Kidney epithelial cell (primary cell): ENCODE data around the gene DGCR8. TPM values are rescaled to one million over a fixed set of nuclear protein-coding genes. Genes with fewer than 3 reads are reported as not detected.

Experiments
- DNase-seq: peaks from one replicate; pipeline ENCODE4 v3.0.0-alpha.2; 2010; ENCODE audit warnings: low read depth
- H3K27me3 ChIP-seq: 2 replicates; pipeline ENCODE4 v1.6.0; 2011; ENCODE audit warnings: low read length; ENCODE audit not compliant: control insufficient read depth, insufficient read depth
- H3K36me3 ChIP-seq: 2 replicates; pipeline ENCODE4 v1.5.1; 2011; ENCODE audit warnings: low read length; ENCODE audit not compliant: control insufficient read depth, insufficient read depth
- H3K4me3 ChIP-seq: 2 replicates; pipeline ENCODE4 v1.5.1; 2011; ENCODE audit warnings: low read depth, mild to moderate bottlenecking, control low read depth, low read length
- total RNA-seq: library from RNA; depleted of rRNA; stranded (reverse); fragments of >200 nt; gene quantifications from 2 replicates; pipeline ENCODE4 v1.2.3, GENCODE V29; 2015
- TF ChIP-seq, protein P1 (sequence below): IDR thresholded peaks from 2 replicates; pipeline ENCODE4 v1.5.1; 2011; ENCODE audit warnings: mild to moderate bottlenecking, moderate library complexity, low read length, control low read depth, inconsistent platforms; ENCODE audit not compliant: insufficient read depth, poor library complexity, severe bottlenecking

DGCR8 gene
- total RNA-seq, 1 donor from 2014 or later, result 34.0 TPM

DNA sequence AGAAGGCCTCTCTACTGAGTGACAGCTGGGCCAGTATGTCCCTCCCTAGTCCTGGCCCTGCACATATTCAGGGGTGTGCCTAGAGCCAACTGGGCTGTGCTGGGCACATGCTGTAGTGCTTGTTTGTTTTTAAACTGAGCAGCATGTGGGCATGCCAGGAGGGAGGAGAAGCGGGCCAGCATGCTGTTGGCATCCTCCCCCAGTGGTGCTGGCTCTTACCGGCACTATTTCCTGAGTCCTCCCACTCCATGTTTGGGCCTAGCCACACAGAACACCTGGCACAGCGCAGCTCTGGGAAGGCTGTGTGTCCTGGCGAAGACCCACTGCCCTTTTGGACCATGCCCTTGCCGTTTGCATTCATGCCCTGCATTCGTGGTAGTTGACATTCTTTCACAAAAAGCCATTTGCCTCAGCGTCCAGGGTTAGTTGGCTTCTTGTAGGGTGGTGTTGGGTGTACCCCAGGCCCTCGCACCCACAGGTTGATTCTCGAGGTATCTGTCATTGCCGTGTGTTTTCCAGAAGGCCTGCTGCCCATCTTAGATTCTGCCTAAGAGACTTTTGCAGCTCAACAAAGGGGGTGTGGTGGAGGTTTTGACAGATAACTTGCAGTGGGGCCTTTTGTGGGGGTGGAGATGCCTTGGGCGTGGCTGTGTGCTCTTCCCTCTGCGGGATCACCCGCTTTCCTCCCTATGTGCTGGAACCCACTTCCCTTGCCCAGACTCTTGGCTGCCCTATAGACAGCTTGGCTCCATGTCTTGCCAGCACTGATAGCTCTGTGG is 13.6 kb downstream of the DGCR8 start:
- no peak for DNase-seq
- peaks cover 2% of the 10 kb centered on the region for H3K36me3 ChIP-seq
- H3K4me3 ChIP-seq, result no peak overlapping the region
- TF ChIP-seq, protein P1, sequence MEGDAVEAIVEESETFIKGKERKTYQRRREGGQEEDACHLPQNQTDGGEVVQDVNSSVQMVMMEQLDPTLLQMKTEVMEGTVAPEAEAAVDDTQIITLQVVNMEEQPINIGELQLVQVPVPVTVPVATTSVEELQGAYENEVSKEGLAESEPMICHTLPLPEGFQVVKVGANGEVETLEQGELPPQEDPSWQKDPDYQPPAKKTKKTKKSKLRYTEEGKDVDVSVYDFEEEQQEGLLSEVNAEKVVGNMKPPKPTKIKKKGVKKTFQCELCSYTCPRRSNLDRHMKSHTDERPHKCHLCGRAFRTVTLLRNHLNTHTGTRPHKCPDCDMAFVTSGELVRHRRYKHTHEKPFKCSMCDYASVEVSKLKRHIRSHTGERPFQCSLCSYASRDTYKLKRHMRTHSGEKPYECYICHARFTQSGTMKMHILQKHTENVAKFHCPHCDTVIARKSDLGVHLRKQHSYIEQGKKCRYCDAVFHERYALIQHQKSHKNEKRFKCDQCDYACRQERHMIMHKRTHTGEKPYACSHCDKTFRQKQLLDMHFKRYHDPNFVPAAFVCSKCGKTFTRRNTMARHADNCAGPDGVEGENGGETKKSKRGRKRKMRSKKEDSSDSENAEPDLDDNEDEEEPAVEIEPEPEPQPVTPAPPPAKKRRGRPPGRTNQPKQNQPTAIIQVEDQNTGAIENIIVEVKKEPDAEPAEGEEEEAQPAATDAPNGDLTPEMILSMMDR, result no peak
- H3K27me3 ChIP-seq, result no peaks in the 10 kb centered on the region

DNA sequence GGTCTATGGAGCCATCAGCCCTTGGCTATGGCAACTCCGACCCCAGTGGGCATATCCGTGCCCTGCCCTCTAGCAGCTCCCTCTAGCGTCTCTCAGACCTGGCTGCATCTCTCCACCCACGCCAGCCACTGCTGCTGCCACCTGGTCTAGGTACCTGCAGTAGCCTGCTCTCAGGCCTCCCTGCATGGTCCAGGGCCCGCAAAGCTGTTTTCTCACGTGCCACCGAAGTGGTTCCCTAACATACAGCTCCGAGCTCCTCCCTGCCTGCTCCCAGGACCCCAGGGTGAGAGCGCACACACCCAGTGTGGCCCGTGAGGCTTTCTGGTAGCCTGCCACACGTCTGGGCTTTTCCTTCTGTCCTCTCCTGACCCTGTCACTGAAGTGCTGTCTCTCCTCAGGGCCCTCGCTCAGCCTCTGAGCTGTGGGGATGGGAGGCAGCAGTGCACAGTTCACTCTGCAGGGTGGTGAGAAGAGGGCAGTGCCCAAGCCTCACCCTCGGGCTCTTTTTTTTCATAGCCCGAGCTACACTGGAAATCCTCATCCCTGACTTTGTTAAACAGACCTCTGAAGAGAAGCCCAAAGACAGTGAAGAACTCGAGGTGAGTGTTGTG is 14.3 kb downstream of the DGCR8 start:
- H3K36me3 ChIP-seq, result peaks cover 2% of the 10 kb centered on the region
- TF ChIP-seq, protein P1, result no peak
- H3K27me3 ChIP-seq, result no peaks in the 10 kb centered on the region
- DNase-seq, result no peak
- no peak overlapping the region for H3K4me3 ChIP-seq

DNA sequence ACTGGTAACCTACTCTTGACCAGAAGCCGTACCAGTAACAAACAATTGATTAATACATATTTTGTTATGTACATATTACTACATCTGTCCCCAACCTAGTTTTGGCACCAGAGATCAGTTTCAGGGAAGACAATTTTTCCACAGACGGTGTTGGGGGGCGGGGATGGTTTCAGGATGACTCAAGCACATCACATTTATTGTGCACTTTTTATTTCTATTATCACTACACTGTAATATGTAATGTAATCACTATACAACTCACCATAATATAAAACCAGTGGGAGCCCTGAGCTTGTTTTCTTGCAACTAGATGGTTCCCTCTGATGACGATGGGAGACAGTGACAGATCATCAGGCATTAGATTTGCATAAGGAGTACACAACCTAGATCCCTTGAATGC is 15.5 kb downstream of the DGCR8 start:
- Histone ChIP-seq H3K36me3 (peaks cover 3% of the 10 kb centered on the region), H3K4me3 (no peak overlapping the region), H3K27me3 (no peaks in the 10 kb centered on the region)
- TF ChIP-seq, protein P1, result no peak
- no peak for DNase-seq

DNA sequence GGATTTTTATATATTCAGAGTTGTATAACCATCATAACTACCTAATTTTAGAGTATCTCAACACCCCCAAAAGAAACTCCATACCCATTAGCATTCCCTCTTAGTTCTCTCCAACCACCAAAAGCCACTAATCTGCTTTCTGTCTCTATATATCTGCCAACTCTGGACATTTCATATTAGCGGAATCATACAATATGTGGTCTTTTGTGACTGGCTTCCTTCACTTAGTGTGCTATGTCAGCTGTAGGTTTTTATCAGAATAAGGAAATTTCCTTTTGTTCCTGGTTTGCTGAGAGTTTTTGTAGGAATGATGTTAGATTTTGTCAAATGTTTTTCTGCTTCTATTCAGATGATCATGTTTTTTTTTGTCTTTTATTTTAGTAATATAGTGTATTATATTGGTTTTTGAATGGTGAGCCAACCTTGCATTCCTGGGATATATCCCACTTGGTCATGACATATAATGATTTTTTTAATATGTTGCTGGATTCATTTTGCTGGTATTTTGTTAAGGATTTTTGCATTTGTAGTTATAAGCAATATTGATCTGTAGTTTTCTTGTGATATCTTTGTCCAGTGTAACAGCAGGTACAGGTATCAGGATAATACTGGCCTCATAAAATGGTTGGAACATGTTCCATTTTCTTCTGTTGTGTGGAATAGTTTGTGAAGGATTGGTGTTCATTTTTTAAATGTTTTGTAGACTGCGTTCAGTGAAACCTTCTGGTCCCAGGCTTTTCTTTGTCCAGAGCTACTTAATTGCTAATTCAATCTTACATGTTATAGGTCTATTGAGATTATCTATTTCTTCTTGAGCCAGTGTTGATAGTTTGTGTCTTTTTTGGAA is 16.8 kb downstream of the DGCR8 start:
- TF ChIP-seq, protein P1, result no peak
- H3K4me3 ChIP-seq, result no peak overlapping the region
- no peaks in the 10 kb centered on the region for H3K27me3 ChIP-seq
- peaks cover 3% of the 10 kb centered on the region for H3K36me3 ChIP-seq
- no peak for DNase-seq

DNA sequence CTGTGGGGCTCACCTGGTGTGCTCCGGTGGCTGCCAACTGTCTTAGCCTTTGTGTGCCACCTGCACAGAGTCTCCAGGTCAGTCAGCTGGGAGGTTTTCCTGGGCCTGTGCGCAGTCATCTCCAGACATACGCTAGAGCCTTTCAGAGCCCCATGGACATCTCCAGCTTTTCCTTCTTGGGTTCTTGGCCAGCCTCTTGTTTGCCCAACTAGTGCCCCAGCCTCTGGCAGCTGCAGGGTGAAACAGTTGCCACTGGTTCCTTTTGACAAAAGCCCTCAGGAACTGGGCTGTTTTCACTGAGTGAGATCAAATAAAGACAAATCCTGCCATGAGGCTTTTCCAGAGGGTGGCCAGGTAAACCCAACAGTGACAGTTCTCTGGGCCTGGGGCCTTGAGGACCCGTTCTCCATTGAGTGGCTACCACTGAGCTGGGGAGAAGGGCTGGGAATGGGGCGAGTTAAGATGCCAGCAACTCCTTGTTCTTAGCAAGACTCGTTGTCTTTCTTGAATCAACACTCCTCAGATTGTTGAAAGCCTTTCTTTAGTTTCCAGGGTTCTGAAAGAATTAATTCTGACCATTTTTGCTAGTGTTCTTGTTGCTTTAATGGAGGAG is 19.2 kb downstream of the DGCR8 start:
- H3K27me3 ChIP-seq, result no peaks in the 10 kb centered on the region
- peaks cover 1% of the 10 kb centered on the region for H3K36me3 ChIP-seq

More for the DNA sequence above, 19.2 kb downstream of the DGCR8 start:
- H3K4me3 ChIP-seq, result no peak overlapping the region
- TF ChIP-seq, protein P1, result no peak
- no peak for DNase-seq
